GM19455 (cell line): ENCODE data around the gene TP53AIP1.

Source experiments
- ATAC-seq: cut with Tn5 transposase; IDR thresholded peaks from one replicate; pipeline ENCODE4 v1.9.1; 2021; ENCODE audit not compliant: unreplicated experiment

The TP53AIP1 gene, protein sequence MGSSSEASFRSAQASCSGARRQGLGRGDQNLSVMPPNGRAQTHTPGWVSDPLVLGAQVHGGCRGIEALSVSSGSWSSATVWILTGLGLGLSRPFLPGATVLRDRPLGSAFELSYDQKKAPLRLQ

DNA sequence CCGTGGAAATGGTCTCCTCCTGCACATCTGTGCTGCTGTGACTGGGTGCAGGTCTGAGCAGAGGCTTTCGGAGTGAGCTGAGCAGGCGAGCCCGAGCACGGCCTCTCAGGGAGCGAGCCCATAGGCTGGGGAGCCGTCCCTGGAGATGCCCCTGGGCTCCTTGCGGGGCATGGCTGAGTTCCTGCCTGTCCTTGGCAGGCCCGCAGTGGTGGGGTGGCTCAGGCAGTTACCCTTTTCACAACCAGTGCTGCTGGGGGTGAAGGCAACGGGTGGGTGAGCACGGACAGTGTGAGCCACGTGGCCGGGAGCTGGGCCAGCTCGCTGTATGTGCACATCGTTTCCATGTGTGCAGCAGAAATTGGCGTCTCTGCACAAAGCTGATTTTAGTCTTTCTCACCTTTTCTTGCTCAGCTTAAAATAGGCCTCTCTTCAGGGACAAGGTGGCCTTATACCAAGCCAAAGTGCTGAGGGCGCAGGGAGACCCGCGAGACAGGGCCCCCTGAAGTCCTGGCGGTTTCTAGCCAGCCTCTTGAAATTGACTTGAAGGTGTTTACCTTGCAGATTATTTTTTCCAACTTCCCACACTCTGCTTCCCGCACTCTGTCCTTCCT lies at the start of gene TP53AIP1:
TP53AIP1 (minus strand) TSS at position 55 of the 611 bp plus-strand sequence. CDS start 5,053 bp downstream, outside the sequence.
- ATAC-seq, result no peak

DNA sequence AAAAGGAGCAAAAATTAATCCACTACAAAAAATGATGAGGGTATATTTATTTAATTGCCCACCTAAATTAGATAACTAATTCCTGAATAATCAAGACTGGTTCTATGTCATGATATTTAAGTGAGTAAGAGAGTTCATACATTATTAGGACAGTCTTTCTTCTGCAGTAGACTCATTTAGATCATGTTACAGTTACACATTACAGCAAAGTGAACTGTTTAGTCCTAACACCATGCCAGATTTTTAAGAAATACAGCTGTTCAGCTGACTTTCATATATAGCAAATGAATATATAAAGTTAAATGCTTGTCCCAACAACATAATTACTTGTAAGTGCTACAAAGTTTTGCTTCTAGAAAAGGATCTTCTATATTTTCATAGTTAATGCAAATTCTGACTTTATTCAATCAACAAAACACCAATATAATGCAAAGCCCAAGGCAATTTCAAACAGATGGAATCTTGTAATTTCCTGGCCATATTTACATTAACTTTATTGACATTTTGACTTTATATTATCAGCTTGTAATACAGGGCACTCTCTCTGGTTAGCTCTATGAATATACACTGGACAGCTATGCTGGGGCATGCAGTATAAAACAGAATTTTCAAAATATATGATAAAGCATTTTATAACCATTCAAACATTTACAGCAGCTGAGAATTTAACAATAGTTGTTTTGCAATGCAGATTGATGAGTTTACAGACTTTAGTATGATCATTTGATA lies 45.7 kb upstream of the TP53AIP1 start:
- no peak for ATAC-seq

DNA sequence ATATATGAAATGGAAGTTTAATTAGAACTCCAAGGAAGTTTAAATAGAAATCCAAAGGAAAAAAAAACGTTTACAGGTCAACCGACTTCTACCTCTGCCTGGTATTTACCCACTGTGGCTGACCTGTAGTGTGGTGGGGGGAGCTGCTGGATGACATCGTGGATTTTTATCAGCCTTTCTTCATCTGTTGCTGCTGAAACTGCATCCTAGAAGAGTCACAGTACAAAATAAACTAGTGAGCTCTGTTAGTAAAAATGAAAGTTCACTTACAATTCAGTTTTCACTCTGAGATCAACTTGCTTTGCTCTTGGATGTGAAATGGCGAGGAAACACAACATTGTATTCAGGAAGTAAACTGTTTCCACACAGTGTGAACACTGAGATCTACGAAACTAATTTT lies 43.2 kb upstream of the TP53AIP1 start:
- ATAC-seq, result no peak

DNA sequence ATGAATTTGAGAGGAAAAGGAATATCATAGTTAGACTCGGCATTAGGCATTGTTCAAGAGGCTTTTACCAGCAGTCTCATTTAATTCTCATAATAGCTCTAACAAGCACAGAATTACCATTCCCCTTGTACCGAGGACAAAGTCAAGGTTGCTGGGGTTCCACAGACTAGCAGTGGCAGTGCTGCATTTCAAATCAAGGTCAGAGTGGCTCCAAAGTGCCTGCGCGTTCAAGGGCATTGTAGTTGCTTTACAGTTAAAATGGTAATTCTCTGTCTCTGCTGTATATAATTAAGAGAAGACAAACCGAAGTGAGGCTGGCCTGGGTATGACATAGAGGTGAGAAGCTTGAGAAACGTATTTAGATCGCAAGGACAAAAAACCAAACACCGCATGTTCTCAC lies 40.4 kb upstream of the TP53AIP1 start:
- no peak for ATAC-seq

DNA sequence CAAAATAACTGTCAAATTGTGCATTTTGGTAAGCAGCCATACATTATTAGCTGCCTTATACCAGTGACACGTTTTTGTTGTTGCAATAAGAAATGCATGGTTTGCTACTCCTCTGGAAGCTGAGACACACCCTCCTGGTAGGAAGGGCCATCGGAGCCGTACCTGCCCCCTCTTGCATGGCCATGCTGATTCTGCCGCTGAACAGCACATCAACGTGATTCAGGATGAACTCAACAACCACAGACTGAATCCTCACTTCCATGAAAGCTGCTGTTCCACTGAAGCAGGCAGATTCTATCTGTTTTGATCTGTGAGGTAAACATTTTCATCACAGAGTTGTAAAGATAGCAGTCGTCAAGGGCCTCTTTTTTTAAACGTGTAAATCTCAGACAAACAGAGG lies 38.6 kb upstream of the TP53AIP1 start:
- no peak for ATAC-seq

DNA sequence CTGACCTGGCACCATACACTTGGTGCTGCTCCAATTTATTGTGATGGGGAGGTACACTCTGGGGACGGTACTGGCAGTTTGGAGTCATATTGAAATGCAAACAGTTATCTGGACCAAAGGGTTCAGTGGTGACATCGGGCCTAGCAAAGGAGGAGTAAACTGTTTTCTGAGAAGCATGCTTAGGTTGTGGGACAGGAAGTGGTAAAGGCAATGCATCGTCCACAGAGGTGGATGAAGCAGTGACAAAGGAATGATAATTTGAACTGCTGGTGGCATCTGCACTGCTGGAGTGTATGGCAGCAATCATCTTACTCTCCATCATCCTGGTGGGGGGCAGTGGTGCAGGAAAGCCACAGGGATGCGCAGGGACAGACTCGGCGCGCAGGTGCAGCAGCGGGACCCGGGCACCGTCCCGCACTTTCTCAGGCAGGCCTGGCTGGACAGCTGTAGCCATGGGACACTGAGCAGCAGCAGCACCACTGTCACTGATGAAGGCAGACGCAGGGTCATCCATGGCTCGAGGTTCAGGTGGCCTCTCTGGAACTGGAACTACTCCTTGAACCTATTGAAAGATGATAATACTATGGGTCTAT lies 28.0 kb upstream of the TP53AIP1 start:
- no peak for ATAC-seq

DNA sequence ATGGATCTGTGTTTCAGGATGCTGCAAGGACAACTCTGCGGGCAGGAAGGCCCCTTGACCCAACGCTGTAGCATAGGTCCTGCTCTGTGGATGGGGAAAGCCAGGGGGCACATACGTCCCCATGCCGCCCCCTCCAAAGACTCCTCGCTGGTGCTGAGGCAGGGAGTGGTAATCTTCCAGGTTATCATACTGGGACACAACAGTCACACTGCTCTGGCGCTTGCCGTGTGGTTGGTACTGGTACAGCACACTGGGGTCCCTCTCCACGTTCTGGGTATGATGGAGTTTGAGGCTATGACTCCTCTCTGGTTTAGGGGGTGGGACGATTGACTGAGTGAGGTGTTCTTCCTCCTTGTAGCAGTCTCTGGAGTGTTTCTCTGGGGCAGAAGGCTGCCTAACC lies 26.2 kb upstream of the TP53AIP1 start:
- ATAC-seq, result no peak

DNA sequence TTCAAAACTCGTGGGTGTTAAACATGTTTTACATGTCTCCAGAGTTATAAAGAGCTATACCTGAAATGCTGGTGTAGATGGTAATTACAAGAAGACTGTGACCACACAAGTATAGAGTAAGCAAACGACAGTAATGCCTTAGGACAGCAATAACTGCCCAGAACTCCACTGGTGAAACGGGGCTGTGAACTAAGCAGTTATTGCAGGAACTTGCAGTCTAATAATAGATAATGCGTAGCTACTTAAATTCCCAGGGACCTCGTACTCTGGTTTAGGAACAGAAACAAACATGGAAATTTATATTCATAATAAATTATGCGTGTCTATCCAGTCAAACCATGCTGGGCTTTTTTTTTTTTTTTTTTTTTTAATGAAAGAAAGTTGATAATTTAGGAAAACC lies 24.9 kb upstream of the TP53AIP1 start:
- ATAC-seq, result no peak

DNA sequence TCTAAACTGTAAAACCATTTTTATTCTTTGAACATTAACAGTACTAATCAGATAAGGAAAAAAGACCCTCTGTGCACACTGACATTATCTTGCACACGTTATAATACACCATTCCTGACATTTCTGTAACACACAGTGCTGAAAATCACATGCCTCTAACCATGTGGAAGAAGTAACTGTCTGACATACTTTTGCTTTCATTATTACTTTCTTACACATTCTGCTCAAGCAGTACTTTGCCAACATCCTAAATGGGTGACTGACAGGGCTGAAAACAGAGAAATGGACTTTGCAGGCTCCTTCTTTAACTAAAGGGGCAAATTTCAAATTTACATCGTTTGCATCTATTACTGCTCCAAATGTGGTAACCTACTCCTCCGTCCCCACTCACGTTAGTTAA lies 22.8 kb upstream of the TP53AIP1 start:
- ATAC-seq, result peak; percentile 97

DNA sequence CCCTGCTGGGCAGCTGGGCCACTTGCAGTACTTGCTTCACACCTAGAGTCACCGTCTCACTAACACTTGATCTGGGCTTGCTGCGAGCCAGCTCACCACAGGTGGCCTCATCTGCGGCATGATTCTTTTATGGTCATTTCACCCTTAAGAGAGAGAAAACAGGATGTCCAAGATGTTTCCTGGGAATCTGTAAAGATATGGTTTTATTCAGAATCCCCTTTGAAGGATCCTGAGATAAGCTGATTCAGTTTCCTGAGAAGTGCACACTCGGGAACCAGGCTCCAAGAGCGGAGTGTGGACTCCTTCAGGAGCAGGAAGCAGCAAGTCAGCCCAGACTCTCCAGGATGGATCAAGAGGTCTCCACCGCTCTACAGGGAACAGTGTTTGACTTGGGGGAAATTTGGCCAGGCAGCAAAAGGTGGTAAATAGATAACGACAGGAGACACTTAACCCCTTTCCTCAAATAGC lies 21.8 kb upstream of the TP53AIP1 start:
- ATAC-seq, result no peak

DNA sequence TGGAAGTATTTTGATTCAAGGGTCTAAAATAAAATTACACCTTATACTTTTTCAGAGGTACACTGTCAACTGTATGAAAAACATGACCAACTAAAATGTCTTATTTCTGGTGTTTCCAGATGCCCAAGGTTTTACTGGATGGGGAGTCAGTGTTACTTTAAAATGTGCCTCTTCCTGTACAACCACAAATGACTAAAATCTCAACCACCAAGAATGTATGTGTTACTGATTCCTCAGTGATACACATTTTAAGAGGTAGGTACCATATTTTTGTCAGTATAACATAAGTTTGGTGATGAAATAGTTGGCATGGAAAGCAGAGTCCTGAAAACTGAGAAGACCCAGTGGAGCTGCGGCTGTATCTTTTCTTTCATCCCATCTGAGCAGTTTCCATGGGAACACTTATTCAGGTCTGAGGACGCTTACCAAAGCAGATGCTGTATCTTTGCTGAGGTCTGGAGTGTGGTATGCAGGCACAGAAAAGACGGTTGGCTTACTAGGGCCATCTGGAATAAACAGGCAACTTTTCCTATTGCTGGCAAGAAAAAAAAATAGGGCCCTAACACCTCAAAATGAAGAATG lies 21.2 kb upstream of the TP53AIP1 start:
- no peak for ATAC-seq

DNA sequence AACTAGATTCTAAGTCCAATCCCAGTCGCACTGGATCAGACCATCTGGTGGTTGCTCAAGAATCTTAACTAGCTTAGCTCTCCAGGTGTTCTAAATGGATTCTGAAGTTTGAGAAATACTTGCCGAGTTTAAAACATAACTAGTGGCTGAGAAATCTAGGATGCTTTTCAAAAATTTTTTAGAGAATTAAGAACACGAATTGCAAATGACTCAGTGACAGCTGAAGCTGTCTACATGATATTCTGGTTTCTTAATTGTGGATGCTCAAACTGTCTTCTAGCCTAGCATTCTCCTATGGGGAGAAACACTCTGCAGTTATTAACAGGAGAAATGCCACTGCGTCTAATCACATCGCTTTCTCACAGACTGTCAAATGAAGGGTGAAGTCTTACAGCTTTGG lies 20.2 kb upstream of the TP53AIP1 start:
- ATAC-seq, result no peak

DNA sequence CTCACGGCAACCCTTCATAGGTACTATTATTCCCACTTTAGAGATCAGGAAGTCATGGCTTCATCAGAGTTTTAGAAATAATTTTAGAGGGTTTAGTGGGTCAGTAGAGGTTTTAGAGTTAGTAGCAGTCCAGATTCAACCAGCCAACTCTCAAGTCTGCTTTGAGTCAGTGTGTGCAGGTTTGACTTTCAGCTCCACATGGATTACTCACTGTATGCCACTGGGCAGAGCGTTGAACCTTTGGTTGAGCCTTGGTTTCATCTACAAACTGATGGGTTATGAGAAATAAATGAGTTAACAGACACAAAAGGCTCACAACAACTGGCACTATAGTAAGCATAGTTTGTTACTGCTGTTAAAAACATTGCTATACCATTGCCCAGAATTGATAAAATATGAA lies 19.0 kb upstream of the TP53AIP1 start:
- no peak for ATAC-seq

DNA sequence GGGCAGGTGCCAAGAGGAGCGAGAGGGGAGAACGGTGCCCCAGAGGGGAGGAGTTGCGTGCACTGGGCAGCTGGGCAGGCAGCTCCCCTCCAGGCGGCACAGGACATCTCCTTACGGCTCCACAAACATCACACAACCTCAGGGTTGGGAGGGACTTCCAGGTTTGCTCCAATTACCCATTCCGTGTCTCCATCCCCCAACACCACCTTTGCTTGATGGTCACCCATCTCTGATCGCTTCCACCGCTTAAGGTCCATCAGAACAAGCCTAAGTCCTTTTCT lies 14.5 kb upstream of the TP53AIP1 start:
- no peak for ATAC-seq

DNA sequence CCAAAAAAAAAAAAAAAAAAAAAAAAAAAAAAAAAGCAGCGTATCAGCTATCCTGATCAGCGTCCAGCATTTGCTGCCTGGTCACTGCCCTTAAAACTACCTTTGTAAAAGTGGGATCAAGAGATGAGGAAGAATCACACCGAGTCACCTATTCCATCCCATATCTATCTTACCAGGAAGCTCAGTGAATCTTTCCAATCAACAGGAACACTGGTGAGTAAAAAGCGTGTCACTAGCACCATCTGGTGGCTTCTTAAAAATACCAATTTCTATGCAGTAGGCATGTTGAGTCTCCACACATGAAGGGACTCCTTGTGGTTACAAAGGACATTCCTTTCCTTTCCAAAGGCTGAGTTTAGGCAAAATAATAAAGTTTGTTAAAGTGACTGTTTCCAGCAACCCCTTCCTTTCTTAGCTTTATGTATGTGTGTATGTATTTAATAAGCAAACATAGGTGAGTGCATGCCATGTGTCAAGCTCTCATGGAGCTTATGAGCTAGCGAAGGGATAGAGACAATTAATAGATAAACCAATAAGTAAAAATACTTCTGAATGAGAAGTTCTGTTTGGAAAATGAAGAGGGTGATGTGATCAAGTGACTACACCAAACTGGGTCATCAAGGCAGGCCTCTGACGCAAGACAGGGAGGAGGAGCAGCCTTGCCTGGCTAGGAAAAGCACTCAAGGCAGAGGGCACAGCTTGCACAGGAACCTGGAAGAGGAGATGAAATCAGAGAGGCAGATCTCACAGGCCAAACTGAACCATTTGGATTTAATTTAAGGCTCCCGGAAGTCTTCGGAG lies 13.9 kb upstream of the TP53AIP1 start:
- peak; percentile 59 for ATAC-seq

DNA sequence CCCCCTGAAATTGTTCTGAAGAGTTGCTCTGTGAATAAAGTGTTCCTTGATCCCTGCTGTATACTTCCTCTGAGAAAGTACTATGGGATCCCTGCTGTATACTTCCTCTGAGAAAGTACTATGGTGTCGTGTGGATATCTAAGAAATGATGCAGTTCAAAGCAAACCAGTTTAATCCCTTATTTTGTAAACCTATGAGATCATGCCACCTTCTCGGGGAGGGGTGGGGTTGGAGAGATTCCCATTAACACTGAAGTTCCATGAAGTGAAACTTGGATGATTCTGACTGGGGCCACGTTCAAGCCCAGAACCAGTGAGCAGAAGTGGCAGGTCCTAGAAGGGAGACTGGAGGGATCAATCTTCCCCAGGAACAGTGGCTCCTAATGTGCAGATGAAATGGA lies 13.0 kb upstream of the TP53AIP1 start:
- ATAC-seq, result no peak

DNA sequence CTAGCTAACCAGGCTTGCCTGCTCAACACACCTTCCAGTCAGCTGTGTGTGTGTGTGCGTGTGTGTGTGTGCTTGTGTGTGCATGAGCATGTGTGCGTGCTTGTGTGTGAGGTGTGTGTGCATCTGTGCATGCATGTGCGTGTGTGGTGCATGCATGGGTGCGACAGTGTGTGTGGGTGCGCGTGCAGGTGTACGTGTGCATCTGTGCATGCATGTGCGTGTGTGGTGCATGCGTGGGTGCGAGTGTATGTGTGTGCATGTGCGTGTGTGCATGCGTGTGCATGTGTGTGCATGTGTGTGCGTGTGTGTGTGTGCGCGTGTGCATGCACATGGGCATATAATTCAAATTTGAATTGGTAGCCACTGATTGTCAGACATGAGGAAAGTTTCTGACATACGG lies 10.5 kb upstream of the TP53AIP1 start:
- no peak for ATAC-seq

DNA sequence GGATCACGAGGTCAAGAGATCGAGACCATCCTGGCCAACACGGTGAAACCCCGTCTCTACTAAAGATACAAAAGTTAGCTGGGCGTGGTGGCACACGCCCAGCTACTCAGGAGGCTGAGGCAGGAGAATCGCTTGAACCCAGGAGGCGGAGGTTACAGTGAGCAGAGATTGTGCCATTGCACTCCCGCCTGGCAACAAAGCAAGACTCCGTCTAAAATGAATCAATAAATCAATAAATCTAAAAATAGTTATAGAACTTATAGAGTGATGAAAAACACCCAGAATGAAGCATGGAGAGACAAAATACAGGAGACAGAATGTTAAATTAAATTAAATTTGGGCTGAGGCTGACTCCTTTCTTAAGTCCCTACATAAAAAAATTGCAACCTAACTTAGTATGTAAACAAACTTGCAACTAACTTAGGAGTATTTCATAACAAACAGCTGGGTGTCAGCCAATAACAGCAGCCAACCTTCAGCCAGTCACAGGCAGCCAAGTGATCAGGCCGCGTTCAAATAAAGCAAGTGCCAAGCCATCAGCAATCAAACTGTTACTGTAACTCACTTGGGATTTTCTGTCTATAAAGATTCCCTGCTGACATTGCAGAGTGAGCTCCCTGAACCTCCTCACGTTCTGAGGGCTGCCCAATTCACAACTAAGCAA lies 7.3 kb upstream of the TP53AIP1 start:
- no peak for ATAC-seq

DNA sequence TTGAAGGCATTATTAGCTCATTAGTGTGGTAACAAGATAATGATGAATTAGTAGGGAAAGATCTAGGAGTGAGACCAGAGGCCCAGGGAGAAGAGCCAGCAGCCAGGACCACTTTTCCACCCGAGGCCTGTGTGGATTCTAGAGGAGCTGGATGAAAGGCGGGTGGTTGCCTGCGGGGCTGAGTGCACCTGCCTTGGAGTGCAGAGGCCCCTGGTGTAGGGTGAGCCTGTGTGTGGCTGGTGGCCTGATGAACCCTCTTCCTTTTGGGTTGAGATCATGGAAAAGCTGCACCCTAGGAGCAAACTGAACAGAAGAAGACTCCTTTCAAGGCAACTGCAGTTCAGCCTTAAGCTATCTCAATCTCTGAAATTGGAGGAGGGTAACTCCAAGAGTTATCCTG lies 5.9 kb upstream of the TP53AIP1 start:
- no peak for ATAC-seq

DNA sequence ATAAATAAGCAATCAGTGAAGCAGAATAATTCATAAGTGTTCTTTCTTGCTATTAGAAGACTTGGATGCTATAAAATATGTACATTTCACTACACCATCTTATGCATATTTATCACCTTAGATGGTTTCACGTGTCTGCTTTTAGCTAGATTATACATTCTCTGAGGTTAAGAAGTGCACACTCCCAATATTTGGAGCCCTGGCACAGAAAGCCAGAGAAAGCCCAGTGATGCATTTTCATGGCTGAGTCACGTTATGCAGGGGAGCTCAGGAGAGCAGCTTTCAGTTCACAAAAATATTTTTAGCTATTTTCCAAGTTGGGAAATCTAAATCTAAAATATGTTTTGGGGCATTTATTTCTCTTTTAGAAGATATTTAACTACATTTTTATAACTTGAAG lies 5.1 kb upstream of the TP53AIP1 start:
- ATAC-seq, result no peak

DNA sequence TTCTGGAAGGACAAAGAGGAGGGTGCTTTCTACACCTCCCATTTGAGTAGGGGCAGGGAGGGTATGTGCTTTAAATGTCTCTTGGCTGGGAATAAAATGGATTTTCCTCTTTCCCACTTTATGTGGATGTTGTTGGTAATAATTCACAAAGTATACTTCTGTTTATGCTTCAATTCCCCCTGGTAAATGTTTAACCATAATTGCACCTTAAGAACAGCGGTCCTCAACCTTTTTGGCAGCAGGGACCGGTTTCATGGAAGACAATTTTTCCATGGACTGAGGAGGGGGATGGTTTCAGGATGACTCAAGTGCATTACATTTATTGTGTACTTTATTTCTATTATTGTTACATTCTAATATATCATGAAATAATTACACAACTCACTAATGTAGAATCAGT lies 4.0 kb upstream of the TP53AIP1 start:
- ATAC-seq, result no peak
